Caki2 (cell line): Measurements from ENCODE around the gene FEZF1. TPM values are rescaled to one million over a fixed set of nuclear protein-coding genes. Genes with fewer than 3 reads are reported as not detected.

Source experiments
- DNase-seq: peaks from one replicate; pipeline ENCODE4 v3.0.0-alpha.2; 2015; ENCODE audit warnings: low read depth
- in situ Hi-C: cut with HindIII; loops from 2 replicates; pipeline ENCODE4 v1.10.0; 2016; ENCODE audit warnings: low sequenced_read_pairs, low pct_unique_long_range_greater_than_20kb, mixed read lengths
- total RNA-seq: library from RNA; depleted of rRNA; stranded (reverse); fragments of >200 nt; shearing (Covaris generic); gene quantifications from 2 replicates; pipeline ENCODE4 v1.2.3, GENCODE V29; 2014; ENCODE audit warnings: low replicate concordance

FEZF1 gene
- total RNA-seq, 1 experiment from 2014 or later: not detected

GRCh38 chr7:122310119-122311021 lies 5.8 kb upstream of the FEZF1 start:
- no peak for DNase-seq
- in situ Hi-C loops: no loop called here

GRCh38 chr7:122309421-122309820 lies 4.9 kb upstream of the FEZF1 start:
- no peak for DNase-seq
- in situ Hi-C loops: no loop called here

GRCh38 chr7:122307228-122307621 lies 2.7 kb upstream of the FEZF1 start:
- in situ Hi-C loops: no loop called here
- DNase-seq: no peak

- no peak for DNase-seq
- in situ Hi-C loops: no loop called here
Measured at GRCh38 chr7:122306320-122307227, 2.0 kb upstream of the FEZF1 start.

GRCh38 chr7:122305475-122306319 lies 1.1 kb upstream of the FEZF1 start:
- in situ Hi-C loops: no loop called here
- DNase-seq: peak; percentile 37

GRCh38 chr7:122304996-122305421 lies 459 bp upstream of the FEZF1 start:
- in situ Hi-C loops: no loop called here
- DNase-seq: no peak

- DNase-seq: no peak
- in situ Hi-C loops: no loop called here
Measured at GRCh38 chr7:122303531-122304318, 825 bp downstream of the FEZF1 start.

GRCh38 chr7:122302761-122303530 lies 1.6 kb downstream of the FEZF1 start:
- DNase-seq: no peak
- in situ Hi-C loops: no loop called here

GRCh38 chr7:122301858-122302760 lies 2.4 kb downstream of the FEZF1 start:
- DNase-seq: no peak

GRCh38 chr7:122300956-122301833 lies 3.4 kb downstream of the FEZF1 start:
- no peak for DNase-seq
- in situ Hi-C loops: no loop called here

More at GRCh38 chr7:122301858-122302760, 2.4 kb downstream of the FEZF1 start:
- in situ Hi-C loops: no loop called here

GRCh38 chr7:122300211-122300932 lies 4.2 kb downstream of the FEZF1 start:
- in situ Hi-C loops: no loop called here
- DNase-seq: no peak

GRCh38 chr7:122299624-122300210 lies 4.8 kb downstream of the FEZF1 start:
- DNase-seq: no peak
- in situ Hi-C loops: no loop called here

GRCh38 chr7:122298618-122299017 lies 5.9 kb downstream of the FEZF1 start:
- DNase-seq: no peak
- in situ Hi-C loops: no loop called here

GRCh38 chr7:122298131-122298530 lies 6.4 kb downstream of the FEZF1 start:
- in situ Hi-C loops: no loop called here

More at GRCh38 chr7:122298131-122298530, 6.4 kb downstream of the FEZF1 start:
- no peak for DNase-seq
